ENCODE results near the gene SIM2.
A peak's percentile ranks its signal among the peaks of the same experiment; 100 is the strongest.
"Not testable (repeated sequence)": the region's sequence is repeated elsewhere in the genome, so short reads cannot be mapped to it uniquely, and the experiment has no call there.

The SIM2 gene

DNA sequence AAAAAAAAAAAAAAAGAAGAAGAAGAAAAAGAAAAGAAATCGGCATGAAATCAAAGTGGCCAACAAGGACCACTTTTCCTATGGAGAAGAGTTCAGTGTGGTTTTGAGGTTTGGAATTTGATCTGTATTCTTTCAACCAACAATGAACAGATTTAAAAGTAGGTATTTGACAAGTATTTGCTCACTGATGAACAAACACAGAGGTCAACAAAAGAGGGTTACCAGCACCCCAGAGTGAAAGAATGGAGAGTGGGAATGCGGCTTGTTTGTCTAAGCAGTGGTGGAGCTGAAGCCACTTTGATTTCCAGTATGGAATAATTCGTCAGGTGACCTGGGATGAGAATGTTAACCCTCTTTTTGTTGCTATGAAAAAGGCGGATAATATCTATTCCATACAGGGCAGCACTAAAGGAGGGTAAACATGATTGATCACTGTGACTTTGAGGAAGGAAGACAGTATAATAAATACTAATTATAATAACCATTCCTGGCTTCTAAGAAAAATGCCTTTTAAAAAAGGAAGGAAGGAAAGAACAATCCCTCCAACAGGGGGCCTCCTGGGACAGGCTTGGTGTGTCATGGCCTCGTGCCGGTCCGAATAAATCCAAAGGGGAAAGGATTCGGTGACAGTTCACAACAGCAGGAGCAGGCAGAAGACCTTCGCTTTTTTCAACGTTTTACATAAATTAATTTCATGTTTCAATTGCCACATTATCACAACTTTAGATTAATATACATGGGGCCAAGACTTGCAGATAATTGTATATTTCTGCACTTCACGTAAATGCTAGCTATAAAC, 37.2 kb upstream of the SIM2 start:
- DNase-seq (ENCODE audit: low read depth) = no peak
- no peak overlapping the region for H3K4me3 ChIP-seq (ENCODE audit: low read length)
- TF ChIP-seq CTCF (conservative IDR thresholded peaks at IDR 0.05; ENCODE audit: low read depth, low read length) = peak; percentile 72

GRCh38 chr21:36663033-36663855, 35.7 kb upstream of the SIM2 start:
- H3K4me3 ChIP-seq (ENCODE audit: low read length) = no peak overlapping the region
- no peak for DNase-seq (ENCODE audit: low read depth)
- no peak for TF ChIP-seq CTCF (conservative IDR thresholded peaks at IDR 0.05; ENCODE audit: low read depth, low read length)

DNA sequence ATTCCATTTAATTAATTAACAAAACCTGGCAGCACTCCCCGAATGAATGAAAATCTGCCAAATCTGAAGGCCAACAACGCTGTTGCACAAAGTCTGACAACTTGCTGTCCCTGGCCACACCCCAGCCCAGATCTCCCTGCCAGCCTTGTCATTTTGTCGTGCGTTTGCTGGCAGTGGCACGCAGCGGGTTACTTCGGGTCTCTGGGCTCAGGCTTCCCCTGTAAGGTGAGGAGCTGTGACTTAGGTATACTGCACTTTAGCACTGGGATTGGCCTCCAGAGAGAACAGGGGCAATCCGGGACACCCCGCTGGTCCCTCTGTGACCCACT, 34.3 kb upstream of the SIM2 start:
- no peak for TF ChIP-seq CTCF (conservative IDR thresholded peaks at IDR 0.05; ENCODE audit: low read depth, low read length)
- no peak overlapping the region for H3K4me3 ChIP-seq (ENCODE audit: low read length)
- DNase-seq (ENCODE audit: low read depth) = no peak

GRCh38 chr21:36665806-36666205, 33.1 kb upstream of the SIM2 start:
- no peak overlapping the region for H3K4me3 ChIP-seq (ENCODE audit: low read length)
- DNase-seq (ENCODE audit: low read depth) = no peak
- no peak for TF ChIP-seq CTCF (conservative IDR thresholded peaks at IDR 0.05; ENCODE audit: low read depth, low read length)

- TF ChIP-seq CTCF (conservative IDR thresholded peaks at IDR 0.05; ENCODE audit: low read depth, low read length) = no peak
- H3K4me3 ChIP-seq (ENCODE audit: low read length) = no peak overlapping the region
- DNase-seq (ENCODE audit: low read depth) = no peak
Measured at GRCh38 chr21:36668713-36669112, 30.2 kb upstream of the SIM2 start.

- H3K4me3 ChIP-seq (ENCODE audit: low read length) = no peak overlapping the region
- no peak for TF ChIP-seq CTCF (conservative IDR thresholded peaks at IDR 0.05; ENCODE audit: low read depth, low read length)
Measured at GRCh38 chr21:36671836-36672235, 27.1 kb upstream of the SIM2 start.

DNA sequence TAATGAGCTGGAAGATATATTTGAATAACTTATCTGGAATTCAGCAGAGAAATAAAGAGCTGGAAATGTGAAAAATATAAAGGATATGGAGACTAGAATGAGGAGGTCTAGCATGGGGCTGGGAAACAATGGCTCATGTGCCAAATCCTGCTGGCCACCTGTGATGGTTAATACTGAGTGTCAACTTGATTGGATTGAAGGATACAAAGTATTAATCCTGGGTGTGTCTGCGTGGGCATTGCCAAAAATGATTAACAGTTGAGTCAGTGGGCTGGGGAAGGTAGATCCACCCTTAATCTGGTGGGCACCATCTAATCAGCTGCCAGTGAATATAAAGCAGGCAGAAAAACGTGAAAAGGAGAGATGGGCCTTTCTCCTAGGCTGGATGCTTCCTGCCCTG, 26.6 kb upstream of the SIM2 start:
- DNase-seq (ENCODE audit: low read depth); H3K4me3 ChIP-seq (ENCODE audit: low read length): not testable (repeated sequence)

More at GRCh38 chr21:36671836-36672235, 27.1 kb upstream of the SIM2 start:
- no peak for DNase-seq (ENCODE audit: low read depth)

Measured in retinal pigment epithelial cell (primary cell).